Stimulated activated CD4-positive, alpha-beta T cell treated with anti-CD3 and anti-CD28 coated beads, Interleukin-2, amount 100 ng/mL, for 4 hours (primary cell): ENCODE measurements around the gene HEXIM1.
A peak's percentile ranks its signal among the peaks of the same experiment; 100 is the strongest.

Experiments
- DNase-seq: peaks from one replicate; pipeline ENCODE4 v3.0.0-alpha.2; 2020; ENCODE audit warnings: low read depth

Gene HEXIM1

DNA sequence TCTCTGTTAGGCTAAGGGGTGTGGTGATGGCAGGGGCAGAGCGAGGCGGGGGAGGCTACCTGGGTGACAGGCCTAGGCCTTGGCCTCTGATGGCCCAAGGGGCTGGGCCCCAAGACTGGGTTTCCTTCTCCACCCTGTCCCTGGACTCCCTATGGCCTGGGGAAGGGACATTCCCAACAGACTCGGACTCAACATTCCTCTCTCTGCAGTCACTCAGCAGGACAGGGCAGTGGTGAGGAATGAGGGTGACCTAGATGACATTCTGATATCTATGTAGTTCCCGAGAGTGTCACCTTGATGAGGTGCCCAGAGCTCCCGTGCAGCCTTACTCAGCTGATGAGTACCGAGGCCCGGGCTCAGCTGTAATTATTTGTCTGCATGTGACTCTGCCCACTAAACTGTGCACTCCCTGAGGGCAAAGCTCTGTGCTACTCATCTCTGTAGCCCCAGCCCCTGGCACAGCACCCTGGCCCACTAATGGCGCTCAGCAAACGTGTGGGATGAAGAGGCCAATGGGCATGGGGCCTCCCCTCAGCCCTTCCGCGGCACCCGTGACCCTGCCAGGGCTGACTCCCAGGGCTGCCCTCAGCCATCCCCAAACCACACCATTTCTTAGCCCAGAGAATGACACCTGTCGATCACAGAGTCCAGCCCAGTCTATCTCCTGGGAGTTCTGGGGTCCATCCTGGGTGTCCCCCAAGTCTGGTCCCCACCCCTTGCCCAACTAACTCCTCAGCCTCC is 18.2 kb upstream of the HEXIM1 start:
- no peak for DNase-seq

DNA sequence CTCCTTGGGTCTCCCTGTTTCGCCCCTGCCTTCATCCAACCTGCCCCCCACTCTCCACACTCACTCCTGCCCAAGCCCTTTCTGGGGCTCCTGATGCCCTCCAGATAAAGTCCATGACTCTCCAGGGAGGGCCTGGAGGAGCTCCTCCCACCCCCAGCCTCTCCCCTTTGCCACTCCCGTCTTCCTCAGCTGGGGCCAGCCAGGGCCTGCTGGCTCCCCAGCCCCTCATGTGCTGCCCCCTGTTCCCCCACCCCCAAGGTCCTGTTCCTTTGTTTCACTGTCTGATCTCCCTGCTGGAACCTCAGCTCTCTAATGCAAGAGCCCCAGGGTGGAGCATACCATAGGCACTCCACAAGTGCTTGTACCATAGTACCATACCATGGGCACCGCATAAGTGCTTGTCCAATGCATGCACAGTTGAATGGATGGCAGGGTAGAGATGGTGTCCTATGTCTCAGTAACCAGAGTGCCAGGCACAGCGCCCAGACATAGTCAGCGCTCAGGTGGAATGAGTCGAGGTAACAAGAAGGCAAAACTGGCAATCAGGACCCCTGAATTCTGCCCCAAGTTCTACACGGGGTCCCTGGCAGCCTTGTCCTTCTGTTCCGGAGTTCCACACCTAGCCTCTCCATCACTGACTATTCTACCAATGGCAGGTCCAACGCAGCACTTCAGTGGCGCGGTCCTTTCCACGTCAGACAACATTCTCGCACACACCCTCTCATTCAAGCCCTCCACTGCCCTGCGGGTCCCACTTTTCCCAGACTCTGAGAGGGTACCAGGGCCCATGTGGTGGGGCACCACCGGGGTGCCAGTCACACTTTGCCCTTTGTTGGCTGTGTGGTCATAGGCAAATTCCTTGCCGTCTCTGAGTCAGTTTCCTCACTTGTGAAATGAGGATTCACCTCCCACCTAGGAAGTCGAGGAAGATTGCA is 17.3 kb upstream of the HEXIM1 start:
- DNase-seq = no peak

DNA sequence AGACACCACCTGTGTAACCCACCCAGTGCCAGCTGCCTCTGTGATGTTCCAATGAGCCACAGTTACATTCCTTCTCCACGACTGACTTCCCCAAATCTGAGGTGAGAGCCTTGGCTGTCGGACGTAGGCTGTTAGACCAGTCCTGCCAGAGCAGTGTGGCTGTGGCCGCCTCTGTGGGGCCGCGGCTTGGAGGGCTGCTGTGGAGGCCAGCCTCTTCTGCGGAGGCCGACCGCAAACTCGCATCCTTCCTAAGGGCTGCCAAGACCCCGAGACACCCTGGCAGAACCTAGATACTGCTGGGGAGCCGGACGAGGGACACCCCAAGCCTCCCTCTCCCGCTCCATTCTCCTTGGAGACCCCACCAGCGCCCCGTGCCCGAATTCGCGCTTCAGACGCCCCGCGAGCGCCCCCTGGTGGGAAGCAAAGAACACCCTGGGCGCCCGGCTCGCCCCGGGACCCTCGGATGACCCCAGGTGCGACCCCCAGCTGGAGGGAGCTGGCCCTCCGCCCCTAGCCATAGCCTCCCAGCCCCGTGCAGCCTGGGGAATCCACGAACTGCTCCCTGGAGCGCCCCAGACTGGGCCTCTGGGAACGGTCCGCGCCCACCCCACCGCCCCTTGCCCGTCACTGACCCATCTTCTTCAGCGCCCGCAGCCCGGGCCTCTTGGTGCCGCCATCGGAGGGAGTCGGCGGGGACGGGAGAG is 16.5 kb upstream of the HEXIM1 start:
- no peak for DNase-seq

DNA sequence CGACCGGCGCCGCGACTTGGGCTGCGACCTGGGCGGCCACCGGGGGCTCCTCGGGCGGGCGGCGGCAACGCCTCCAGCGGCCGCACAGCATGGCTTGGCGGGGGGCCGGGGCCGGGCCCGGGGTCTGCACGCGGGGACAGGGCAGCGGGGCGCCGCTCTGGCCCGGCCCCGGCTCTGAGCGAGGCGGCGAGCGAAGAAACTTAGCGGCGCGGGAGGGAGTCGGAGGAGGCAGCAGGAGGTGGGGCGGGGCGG is 16.0 kb upstream of the HEXIM1 start, which contains the start of gene PLCD3:
TSS of gene PLCD3 (minus strand) at position 196 of the 252 bp plus-strand sequence. CDS start at position 91, 105 bp downstream.
- DNase-seq = peak; percentile 58

DNA sequence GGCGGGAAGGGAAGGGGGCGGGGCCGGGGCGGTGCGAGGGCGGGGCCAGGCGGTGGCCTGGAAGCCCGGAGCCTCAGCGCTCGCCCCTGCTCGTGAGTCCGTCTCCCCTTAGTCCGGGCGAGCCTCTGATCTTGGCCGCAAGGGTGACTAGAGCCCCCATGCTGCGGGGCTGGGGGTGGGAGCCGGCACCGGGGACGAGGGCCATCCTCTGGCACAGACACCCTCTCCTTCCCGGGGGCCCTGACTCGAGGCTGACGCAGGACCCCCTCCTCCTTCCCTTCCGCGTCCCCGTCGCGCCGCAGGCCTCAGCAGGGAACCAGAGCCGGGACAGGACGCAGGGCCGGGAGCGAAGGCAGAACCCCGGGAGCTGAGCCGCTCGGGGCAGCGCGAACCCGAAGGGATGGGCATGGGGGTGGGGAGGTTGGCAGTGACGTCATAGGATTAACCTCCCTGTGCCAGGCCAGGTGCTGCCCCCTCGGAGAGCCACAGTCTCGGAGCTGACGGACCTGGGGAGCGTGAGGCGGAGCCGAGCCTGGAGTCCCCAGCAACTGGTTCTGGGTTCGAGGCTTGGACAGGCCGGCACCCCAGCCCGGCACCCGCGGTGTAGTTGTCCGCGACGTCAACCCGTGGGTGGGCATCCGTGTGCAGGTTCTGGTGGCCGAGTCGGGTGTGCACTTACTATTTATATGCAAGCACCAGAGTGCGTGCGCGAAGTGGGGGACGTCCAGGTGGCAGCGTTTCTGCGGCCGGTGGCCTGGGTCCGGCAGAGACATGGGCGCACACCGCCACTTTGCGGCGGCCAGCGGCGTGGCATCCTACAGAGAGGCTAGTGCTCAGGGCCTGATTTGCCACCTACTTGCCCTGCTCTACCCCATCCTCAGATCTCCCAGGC is 15.5 kb upstream of the HEXIM1 start:
- peak; percentile 30 for DNase-seq

DNA sequence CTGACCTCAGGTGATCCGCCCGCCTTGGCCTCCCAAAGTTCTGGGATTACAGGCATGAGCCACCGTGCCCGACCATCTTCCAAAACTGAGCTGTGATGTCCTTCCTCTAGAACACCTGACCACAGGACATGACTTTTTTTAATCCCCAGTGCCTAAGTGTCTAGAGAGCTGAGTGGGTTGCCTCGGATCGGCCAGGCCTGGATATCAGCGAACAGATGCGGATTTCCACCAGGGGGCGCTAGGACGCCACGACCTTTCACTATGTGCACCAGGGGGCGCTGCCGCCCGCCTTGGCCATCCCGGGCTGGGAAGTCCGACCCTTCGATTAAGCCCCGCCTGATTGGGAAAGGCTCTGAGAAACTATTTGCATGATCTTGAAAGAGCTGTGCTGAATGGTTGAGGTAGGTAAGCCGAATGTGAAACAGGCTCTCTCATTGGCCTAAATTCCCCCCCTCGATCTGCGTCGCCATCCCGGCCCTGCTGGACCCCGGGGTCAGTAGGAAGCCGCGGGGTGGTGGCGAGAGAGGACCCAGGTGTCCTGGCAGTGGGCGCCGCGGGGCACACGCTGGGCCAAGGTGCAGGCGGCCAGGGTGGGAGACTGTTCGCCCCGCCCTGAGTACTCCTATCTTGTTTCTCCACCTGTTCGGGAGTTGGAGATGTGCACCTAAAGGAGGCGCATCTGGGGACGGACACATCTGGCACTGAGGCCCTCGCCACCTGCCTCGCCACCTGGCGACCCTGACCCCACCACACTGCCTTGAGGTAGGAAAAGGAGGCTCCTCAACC is 12.9 kb upstream of the HEXIM1 start, which contains the start of gene ACBD4:
TSS of gene ACBD4 (plus strand) at position 496 of the 786 bp plus-strand sequence. CDS start 458 bp downstream, outside the sequence.
- peak; percentile 94 for DNase-seq

DNA sequence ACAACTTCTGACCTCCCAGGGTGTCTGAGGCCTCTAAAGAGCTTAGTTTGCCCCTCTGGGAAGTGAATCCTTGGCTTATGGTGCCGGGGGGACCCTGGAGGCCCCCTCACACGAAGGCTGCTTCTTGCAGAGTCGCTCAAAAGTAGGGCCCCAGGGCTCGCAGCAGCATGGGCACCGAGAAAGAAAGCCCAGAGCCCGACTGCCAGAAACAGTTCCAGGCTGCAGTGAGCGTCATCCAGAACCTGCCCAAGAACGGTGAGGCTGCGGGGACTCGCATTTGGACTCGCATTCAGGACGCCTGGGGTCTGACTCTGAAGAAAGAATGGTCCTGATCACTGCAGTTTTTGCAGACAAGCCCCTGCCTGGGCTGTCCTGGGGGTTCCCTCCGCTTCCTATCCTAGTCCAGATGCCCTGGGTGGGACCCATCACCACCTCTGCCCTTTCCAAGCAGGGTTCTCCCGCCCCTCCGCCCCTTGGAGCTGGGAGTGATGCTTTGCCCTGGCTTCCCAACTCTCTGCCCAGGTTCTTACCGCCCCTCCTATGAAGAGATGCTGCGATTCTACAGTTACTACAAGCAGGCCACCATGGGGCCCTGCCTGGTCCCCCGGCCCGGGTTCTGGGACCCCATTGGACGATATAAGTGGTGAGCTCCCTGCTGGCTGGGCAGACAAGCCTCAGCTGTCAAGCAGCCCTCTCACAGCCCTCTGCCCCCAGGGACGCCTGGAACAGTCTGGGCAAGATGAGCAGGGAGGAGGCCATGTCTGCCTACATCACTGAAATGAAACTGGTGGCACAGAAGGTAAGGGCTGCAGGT is 12.1 kb upstream of the HEXIM1 start:
- no peak for DNase-seq

DNA sequence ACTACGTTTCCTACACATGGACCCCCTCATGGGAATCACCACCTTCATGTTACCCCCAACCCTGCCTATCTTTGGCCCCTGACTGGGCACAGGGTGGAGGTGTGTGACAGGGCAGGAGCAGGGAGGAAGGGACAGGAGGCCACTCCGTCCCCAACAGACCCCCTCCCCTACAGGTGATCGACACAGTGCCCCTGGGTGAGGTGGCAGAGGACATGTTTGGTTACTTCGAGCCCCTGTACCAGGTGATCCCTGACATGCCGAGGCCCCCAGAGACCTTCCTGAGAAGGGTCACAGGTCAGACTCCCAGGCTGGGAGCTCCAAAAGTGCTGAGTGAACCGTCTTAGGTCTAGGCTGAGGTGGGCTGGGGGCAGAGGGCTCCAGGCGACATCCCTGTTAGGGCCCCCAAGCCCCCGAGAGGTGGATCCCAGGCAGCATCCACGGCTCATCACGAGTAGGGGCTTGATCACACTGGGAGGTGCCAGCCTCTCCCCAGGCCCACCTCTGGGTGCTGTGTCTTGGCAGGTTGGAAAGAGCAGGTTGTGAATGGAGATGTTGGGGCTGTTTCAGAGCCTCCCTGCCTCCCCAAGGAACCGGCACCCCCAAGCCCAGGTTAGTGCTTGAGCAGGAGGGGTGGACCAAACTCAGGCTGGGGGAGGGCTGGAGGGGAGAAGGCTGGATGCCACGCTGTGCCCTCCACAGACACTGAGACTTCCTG is 11.3 kb upstream of the HEXIM1 start:
- no peak for DNase-seq

DNA sequence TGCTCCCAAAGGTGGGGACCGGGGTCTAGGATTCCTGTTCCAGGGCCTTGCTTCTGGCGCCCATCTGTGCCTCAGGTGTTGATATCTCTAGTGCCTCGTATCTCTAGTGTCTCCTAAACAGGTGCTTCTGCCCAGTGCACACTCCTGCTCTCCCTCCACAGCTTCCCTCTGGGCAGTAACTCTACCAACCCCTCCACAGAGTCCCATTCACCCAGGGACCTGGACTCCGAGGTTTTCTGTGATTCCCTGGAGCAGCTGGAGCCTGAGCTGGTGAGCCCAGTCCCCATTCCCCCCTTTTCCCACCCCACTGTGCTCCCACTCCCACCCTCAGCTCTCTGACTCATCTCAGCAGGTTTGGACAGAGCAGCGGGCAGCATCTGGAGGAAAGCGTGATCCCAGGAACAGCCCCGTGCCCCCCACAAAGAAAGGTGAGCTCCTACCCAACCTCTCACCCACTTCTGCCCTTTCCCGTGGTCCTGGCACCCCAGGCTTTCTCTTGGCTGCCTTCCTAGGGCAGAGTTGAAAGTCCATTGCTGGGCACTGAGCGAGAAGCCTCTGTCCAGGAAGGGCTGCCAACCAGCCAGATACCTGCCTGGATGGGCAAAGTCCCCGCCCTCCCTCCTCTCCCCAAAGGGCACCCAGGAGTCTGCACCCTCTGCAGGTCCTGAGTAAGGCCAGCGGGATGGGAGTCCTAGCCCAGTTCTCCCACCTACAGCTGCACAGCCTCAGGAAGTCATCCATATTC is 10.5 kb upstream of the HEXIM1 start:
- DNase-seq = no peak

DNA sequence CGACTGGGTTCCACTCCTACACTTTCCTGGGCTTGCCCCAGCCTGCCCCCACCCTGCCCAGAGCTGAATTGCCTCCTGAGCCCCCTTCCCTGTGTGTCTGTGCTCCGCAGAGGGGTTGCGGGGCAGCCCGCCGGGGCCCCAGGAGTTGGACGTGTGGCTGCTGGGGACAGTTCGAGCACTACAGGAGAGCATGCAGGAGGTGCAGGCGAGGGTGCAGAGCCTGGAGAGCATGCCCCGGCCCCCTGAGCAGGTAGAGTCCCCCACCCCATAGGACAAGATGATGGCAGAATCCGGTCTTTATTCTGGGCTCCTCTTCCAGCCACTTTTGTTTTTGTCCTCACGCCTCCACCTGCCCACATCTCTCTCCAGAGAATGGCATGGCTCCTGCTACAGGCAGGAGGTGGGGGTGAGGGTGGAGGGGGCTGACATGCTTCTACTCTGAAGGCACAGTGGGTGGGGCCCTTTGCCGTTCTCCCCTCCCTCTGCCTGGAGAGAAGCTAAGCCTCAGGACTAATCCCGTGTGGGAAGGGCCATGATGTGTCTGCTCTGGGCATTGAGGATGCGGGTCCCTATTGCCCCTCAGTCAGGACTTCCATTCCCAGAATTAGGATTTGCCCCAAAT is 9.3 kb upstream of the HEXIM1 start:
- DNase-seq = no peak

DNA sequence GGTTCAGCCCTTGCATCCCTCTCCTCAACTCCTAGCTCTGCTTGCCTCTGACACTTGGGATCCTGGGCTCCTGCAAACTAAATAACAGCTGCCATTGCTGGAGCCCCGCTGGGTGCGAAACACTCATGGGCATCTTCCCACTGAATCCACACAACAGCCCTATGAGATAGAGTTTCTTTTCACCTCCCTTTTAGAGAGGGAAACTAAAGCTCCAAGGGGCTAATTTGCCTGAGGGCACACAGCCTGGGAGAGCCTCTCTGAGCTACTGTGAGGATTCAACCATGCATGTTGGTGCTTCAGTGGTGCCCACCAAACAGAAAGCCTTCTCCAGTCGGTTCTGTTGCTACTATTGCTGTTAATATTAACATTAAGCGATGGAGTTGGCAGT is 8.7 kb upstream of the HEXIM1 start:
- DNase-seq = no peak

DNA sequence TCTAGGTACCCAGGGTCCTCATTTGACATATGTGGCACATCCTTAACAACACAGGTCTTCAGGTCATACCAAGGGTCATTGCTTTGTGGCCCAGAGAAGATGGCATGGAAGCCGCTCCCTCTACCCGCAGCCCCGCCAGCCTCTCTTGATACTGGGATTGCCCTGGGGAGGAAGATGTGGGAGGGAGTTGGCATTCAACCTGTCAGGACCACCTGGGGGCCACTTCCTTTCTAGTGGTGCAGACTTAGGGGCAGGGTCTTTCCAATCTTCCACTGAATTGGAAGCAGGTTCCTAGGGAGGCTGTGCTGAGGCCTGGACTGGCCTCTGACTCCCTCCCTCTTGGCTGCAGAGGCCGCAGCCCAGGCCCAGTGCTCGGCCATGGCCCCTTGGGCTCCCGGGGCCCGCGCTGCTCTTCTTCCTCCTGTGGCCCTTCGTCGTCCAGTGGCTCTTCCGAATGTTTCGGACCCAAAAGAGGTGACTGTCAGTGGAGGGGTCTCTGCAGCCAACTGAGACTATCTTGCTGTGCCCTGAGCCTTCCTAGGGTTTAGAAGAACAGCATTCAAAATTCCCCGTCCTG is 5.1 kb upstream of the HEXIM1 start:
- no peak for DNase-seq

DNA sequence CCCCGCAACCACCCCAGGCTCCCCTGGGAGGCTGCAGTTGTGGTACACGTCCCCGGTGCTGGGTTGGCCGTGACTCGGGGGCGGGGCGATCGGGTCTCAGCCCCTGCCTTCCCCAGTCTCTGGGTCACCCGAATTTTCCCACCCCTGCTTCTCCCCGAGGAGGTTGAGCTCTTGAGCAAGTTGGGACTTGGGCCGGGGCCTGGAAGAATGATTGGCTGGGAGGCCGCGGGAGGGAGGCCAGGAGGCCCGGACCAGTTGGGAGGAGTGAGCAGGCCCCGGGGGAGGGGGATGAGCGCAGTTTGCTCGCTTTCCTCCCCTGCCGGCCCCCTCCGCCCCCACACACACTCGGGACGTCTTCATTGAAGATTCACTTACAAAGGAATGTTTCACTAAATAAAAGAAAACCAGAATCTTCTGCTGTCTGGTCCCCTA is 4.5 kb upstream of the HEXIM1 start:
- DNase-seq = no peak

DNA sequence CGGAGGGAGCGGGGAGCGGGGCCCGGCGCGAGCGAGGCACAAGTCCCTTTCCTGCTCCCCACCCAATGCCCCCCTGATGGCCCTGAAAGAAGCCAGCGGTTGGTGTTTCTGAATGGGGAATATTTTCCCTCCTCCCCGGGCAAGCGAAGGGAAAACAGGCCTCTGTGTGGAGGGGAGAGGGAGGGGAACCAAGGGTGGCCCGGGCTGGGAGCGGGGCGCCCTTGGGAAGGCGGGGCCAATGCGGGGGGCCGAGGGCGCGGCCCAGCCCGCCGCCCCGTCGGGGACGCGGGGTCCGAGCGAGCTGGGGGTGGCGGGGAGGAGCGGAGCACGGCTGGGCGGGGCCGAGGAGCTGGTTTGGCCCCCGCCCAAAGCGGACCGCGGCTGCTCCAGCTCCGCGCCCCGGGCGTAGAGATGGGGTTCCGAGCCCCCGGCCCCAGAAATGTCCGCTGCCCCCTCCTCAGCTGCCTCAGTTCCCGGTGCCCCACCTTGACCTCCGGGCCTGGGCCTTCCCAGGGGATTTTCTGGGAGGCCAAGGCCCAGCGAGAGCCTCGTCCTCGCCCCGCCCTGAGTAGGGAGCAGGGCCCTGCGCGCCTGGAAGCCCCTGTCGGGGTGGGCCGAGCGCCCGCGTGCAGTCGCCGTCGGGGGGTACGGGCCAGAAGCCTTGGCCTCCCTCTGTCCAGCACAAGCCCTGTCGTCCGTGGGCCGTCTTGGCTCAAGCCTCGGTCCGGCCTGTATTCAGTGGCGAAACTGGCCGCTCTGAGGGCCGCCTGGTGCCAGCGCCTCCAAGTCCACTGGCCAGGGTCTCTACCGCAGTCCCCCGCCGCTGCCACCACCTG is 3.9 kb upstream of the HEXIM1 start:
- no peak for DNase-seq

DNA sequence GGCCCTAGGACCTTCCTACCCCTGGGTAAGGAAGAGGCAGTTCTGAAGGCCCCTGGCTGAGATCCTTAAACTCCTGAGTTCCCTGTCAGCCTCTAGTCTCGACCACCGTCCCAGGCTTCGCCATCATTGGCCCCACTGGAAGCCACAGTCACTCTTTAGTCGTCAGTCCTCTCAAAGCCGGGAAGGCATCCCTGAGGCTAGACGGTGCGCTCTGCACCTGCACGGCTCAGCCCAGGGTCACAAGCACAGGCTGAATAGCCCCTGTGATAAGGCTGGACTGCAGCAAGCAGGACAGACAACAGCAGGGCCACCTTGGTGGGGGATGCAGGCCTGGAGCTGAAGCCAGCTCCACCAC is 3.3 kb upstream of the HEXIM1 start:
- DNase-seq = no peak

DNA sequence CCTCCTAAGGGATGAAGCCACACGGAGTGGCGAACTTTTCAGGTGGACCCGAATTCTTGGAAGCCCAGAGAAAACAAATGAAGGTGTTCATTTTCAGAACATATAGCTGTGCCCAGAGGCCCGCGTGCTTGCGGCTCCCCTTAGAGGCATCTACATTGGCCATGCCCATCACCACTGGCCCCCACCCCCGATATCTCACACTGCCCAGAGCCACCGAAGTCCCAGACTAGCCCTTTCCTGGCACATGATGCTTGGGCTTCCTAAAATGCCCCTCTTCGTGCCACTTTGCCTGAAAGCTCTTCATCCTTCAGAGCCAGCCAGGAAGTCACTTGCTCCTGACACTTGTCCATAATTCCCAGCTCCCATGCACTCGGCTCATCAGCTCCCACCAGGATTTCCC is 2.1 kb upstream of the HEXIM1 start:
- DNase-seq = no peak

DNA sequence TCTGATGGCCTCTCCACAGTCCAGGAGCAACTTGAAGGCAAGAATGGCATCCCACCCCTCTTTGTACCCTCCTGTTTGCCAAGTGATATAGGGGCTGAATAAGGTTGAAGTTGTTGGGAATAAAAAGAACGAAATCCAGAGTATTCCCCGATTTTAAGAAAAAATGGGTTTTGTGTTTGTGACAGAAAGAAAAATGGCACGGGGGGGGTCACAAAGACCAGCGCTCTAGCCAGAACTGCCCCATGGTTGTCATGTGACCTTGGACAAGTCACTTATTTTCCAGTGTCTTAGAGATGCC is 1.7 kb upstream of the HEXIM1 start:
- no peak for DNase-seq
